ENCODE measurements around the gene NT5DC1. TPM values are rescaled to one million over a fixed set of nuclear protein-coding genes. Genes with fewer than 3 reads are reported as not detected.

Gene NT5DC1
- total and polyA plus RNA-seq, 9 donors = 5.1 to 33.9 (median 27.0) TPM

DNA sequence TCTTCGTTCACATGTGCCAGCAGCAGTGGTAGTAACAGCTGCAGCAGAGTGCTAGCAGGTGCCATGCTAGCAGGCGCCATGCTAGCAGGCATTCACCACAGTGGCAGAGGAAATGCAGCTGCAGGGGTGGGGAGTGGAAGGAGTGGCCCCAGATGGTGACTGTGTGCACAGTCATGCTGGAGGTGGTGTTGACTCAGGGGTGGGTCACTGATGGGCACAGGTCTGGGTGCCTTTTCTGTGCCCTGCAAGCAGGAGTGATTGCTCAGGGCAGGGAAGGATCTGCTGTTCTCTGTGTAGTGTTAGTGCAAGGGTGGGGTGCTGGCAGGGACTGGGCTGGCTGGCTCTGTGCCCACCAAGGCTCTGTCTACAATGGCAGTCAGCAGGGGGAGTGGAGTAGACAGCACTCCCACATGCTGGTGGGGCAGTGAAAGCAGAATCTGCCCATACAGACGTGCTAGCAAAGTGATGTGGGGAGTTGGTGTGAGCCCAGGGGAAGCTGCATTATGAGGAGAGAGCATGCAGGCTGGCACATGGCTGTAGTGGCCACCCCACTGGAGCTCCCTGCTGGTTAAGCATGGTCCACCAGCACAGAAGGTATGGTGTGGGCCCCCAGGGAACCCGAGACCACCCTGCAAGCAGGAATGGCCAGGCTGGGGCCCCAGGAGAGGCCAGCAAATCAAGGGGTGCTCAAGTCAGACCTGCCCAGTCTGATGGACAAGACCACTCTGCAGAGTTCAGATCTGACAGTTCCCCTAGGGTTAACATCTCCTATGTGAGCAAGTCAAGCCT lies 164.6 kb downstream of the NT5DC1 start:
- intact Hi-C loops (cut with DNase I) = loop anchor here in 1 of 4 donors (10.0 kb wide), 1 partner anchor 270 kb away; no protein-coding TSS in a partner anchor
- 83 to 84% (median 84%) methylated on average over 4 of the region's 4 CpGs for WGBS, 3 donors

DNA sequence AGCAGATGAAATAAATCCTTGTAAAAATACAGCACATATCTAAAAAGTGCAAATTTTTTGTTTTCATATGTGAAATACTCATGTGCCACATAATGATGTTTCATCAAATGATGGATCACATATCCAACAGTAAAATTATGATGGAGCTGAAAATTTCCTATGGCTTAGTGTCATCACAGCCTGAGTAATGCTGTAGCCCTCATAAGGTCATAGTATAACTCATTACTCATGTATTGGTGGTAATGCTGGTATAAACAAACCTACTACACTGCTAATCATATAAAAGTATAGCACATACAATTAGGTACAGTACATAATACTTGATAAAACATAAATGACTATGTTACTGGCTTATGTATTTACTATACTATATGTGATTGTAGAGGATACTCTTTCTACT lies 166.2 kb downstream of the NT5DC1 start:
- intact Hi-C loops (cut with DNase I) = loop anchor here in 1 of 4 donors (10.0 kb wide), 1 partner anchor 268 kb away; no protein-coding TSS in a partner anchor
- H3K4me1 ChIP-seq (ENCODE audit: insufficient read depth) = no peaks in the 10 kb centered on the region

More for the DNA sequence above, 164.6 kb downstream of the NT5DC1 start:
- Histone ChIP-seq H3K36me3 (no peaks in the 10 kb centered on the region), H3K9me3 (no peaks in the 10 kb centered on the region), H3K27ac (no peak overlapping the region), H3K27me3 (no peaks in the 10 kb centered on the region), H3K4me3 (no peak overlapping the region), H3K4me1 (ENCODE audit: insufficient read depth) (peaks cover 4% of the 10 kb centered on the region)
- TF ChIP-seq POLR2A (IDR thresholded peaks at IDR 0.05) = no peak
- TF ChIP-seq, protein P1, sequence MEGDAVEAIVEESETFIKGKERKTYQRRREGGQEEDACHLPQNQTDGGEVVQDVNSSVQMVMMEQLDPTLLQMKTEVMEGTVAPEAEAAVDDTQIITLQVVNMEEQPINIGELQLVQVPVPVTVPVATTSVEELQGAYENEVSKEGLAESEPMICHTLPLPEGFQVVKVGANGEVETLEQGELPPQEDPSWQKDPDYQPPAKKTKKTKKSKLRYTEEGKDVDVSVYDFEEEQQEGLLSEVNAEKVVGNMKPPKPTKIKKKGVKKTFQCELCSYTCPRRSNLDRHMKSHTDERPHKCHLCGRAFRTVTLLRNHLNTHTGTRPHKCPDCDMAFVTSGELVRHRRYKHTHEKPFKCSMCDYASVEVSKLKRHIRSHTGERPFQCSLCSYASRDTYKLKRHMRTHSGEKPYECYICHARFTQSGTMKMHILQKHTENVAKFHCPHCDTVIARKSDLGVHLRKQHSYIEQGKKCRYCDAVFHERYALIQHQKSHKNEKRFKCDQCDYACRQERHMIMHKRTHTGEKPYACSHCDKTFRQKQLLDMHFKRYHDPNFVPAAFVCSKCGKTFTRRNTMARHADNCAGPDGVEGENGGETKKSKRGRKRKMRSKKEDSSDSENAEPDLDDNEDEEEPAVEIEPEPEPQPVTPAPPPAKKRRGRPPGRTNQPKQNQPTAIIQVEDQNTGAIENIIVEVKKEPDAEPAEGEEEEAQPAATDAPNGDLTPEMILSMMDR (IDR thresholded peaks at IDR 0.05) = no peak
- TF ChIP-seq EP300 (IDR thresholded peaks at IDR 0.05) = no peak
- DNase-seq = no peak

GRCh38 chr6:116267836-116268588 lies 167.4 kb downstream of the NT5DC1 start:
- no peaks in the 10 kb centered on the region for H3K4me1 ChIP-seq (ENCODE audit: insufficient read depth)
- no peaks in the 10 kb centered on the region for H3K36me3 ChIP-seq
- no peaks in the 10 kb centered on the region for H3K9me3 ChIP-seq
- TF ChIP-seq EP300 (IDR thresholded peaks at IDR 0.05) = no peak
- TF ChIP-seq POLR2A (IDR thresholded peaks at IDR 0.05) = no peak
- TF ChIP-seq, protein P1 (IDR thresholded peaks at IDR 0.05) = no peak
- H3K27ac ChIP-seq = no peak overlapping the region
- DNase-seq = no peak
- no peak overlapping the region for H3K4me3 ChIP-seq
- H3K27me3 ChIP-seq = no peaks in the 10 kb centered on the region
- WGBS, 3 donors = 46 to 53% (median 49%) methylated on average over 3 of the region's 3 CpGs
- intact Hi-C loops (cut with DNase I) = loop anchor here in 1 of 4 donors (10.0 kb wide), 1 partner anchor 267 kb away; no protein-coding TSS in a partner anchor

More for the DNA sequence above, 166.2 kb downstream of the NT5DC1 start:
- DNase-seq = no peak
- H3K27ac ChIP-seq = no peak overlapping the region
- TF ChIP-seq POLR2A (IDR thresholded peaks at IDR 0.05) = no peak
- TF ChIP-seq EP300 (IDR thresholded peaks at IDR 0.05) = no peak
- TF ChIP-seq, protein P1 (IDR thresholded peaks at IDR 0.05) = no peak
- H3K4me3 ChIP-seq = no peak overlapping the region
- no peaks in the 10 kb centered on the region for H3K9me3 ChIP-seq
- H3K36me3 ChIP-seq = no peaks in the 10 kb centered on the region
- H3K27me3 ChIP-seq = no peaks in the 10 kb centered on the region

- H3K9me3 ChIP-seq = no peaks in the 10 kb centered on the region
- H3K4me3 ChIP-seq = no peak overlapping the region
- no peaks in the 10 kb centered on the region for H3K36me3 ChIP-seq
- no peaks in the 10 kb centered on the region for H3K4me1 ChIP-seq (ENCODE audit: insufficient read depth)
- H3K27me3 ChIP-seq = no peaks in the 10 kb centered on the region
- no peak overlapping the region for H3K27ac ChIP-seq
- DNase-seq = no peak
- WGBS, 3 donors = 28 to 31% (median 29%) methylated on average over 3 of the region's 3 CpGs
- TF ChIP-seq POLR2A (IDR thresholded peaks at IDR 0.05) (no peak), EP300 (IDR thresholded peaks at IDR 0.05) (no peak)
- TF ChIP-seq, protein P1 (IDR thresholded peaks at IDR 0.05) = peak; percentile 18 to 71 (median 64)
- intact Hi-C loops (cut with DNase I) = loop anchor here in 1 of 4 donors (10.0 kb wide), 1 partner anchor 266 kb away; no protein-coding TSS in a partner anchor
These were observed 168.1 kb downstream of the NT5DC1 start for GRCh38 chr6:116268589-116269293.
